ENCODE measurements around the gene CCDC138. TPM values are rescaled to one million over a fixed set of nuclear protein-coding genes. Genes with fewer than 3 reads are reported as not detected.

CCDC138 gene
- total and polyA plus RNA-seq, 4 donors = 1.8 to 18.3 (median 5.4) TPM

DNA sequence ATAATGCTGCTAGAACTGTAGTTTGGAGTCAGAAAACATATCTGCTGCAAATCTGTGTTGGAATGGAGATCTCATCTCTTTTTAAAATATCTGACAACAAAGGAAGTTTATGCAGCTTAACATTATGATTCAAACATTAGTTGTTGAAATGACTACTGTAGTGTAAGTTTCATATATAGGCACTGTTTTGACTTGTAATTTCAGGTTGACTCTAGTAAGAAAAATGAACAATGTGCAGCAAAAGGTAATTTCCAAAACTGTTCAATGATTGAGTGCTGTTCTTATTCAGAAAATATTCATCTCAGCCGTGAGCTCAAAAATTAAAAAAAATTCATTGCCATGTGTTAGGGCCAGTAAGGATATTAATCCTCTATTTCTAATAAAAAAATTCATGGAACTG is 48.5 kb downstream of the CCDC138 start:
- peaks cover 0 to 2% (median 0%) of the 10 kb centered on the region in 5 donors for H3K4me1 ChIP-seq (ENCODE audit: control insufficient read depth in 5 of 5, insufficient read depth in 5 of 5, low read length in 5 of 5)
- TF ChIP-seq CTCF (IDR thresholded peaks at IDR 0.05; ENCODE audit: control extremely low read depth, extremely low read depth) = no peak
- 88 to 100% methylated on average over 1 of the region's 1 CpG for WGBS, 2 donors
- ATAC-seq (ENCODE audit: insufficient read depth, low FRiP score) (no peak), DNase-seq (no peak)
- peaks cover 0 to 7% (median 4%) of the 10 kb centered on the region in 4 donors for H3K9me3 ChIP-seq (ENCODE audit: control insufficient read depth in 4 of 4, insufficient read depth in 3 of 4, low read length in 3 of 4)
- H3K9ac ChIP-seq (ENCODE audit: insufficient read depth in 1 of 2, low read length in 2 of 2) = no peak overlapping the region
- H3K27me3 ChIP-seq (ENCODE audit: control insufficient read depth in 3 of 3, insufficient read depth in 3 of 3, low read length in 2 of 3) = no peaks in the 10 kb centered on the region
- no peak overlapping the region for H3K27ac ChIP-seq (ENCODE audit: low read depth in 1 of 2, low read length in 1 of 2)
- no peak overlapping the region for H3K4me3 ChIP-seq
- H3K36me3 ChIP-seq (ENCODE audit: control insufficient read depth in 4 of 4, insufficient read depth in 4 of 4, low read length in 4 of 4) = no peaks in the 10 kb centered on the region

- ATAC-seq (ENCODE audit: insufficient read depth, low FRiP score) (no peak), DNase-seq (no peak)
- no peak for TF ChIP-seq CTCF (IDR thresholded peaks at IDR 0.05; ENCODE audit: control extremely low read depth, extremely low read depth)
- H3K27me3 ChIP-seq (ENCODE audit: control insufficient read depth in 3 of 3, insufficient read depth in 3 of 3, low read length in 2 of 3) = no peaks in the 10 kb centered on the region
- no peak overlapping the region for H3K9ac ChIP-seq (ENCODE audit: insufficient read depth in 1 of 2, low read length in 2 of 2)
- H3K27ac ChIP-seq (ENCODE audit: low read depth in 1 of 2, low read length in 1 of 2) = no peak overlapping the region
- 97% methylated on average over 7 of the region's 7 CpGs for WGBS, 2 donors
- peaks cover 0 to 7% (median 1%) of the 10 kb centered on the region in 4 donors for H3K36me3 ChIP-seq (ENCODE audit: control insufficient read depth in 4 of 4, insufficient read depth in 4 of 4, low read length in 4 of 4)
- H3K4me3 ChIP-seq = no peak overlapping the region
- peaks cover 0 to 7% (median 4%) of the 10 kb centered on the region in 4 donors for H3K9me3 ChIP-seq (ENCODE audit: control insufficient read depth in 4 of 4, insufficient read depth in 3 of 4, low read length in 3 of 4)
- H3K4me1 ChIP-seq (ENCODE audit: control insufficient read depth in 5 of 5, insufficient read depth in 5 of 5, low read length in 5 of 5) = peaks cover 0 to 2% (median 0%) of the 10 kb centered on the region in 5 donors
These were observed 50.6 kb downstream of the CCDC138 start for GRCh38 chr2:108837198-108837597.

DNA sequence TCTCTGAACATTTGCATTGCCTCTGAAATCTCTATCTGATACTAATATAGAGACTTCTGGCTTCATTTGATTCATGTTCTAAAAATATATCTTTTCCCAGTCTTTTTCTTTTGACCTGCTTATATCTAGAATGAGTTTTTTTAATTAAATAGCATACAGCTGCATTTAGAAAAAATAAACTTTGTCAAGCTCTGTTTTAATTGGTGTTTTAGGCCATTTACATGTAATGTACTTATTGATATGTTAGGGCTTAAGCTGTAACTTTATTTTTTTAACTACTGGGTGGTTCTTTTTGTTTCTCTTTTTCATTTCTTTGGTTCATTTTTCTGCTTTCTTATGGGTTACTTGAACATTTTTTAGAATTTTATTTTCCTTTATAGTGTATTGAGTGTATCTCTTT is 54.9 kb downstream of the CCDC138 start:
- H3K9ac ChIP-seq (ENCODE audit: insufficient read depth in 1 of 2, low read length in 2 of 2) = no peak overlapping the region
- H3K27me3 ChIP-seq (ENCODE audit: control insufficient read depth in 3 of 3, insufficient read depth in 3 of 3, low read length in 2 of 3) = no peaks in the 10 kb centered on the region
- DNase-seq = no peak
- peaks cover 0 to 13% (median 1%) of the 10 kb centered on the region in 4 donors for H3K36me3 ChIP-seq (ENCODE audit: control insufficient read depth in 4 of 4, insufficient read depth in 4 of 4, low read length in 4 of 4)
- H3K4me1 ChIP-seq (ENCODE audit: control insufficient read depth in 5 of 5, insufficient read depth in 5 of 5, low read length in 5 of 5) = no peaks in the 10 kb centered on the region
- H3K9me3 ChIP-seq (ENCODE audit: control insufficient read depth in 4 of 4, insufficient read depth in 3 of 4, low read length in 3 of 4) = peaks cover 0 to 7% (median 4%) of the 10 kb centered on the region in 4 donors
- ATAC-seq (ENCODE audit: insufficient read depth, low FRiP score) = no peak
- TF ChIP-seq CTCF (IDR thresholded peaks at IDR 0.05; ENCODE audit: control extremely low read depth, extremely low read depth) = no peak
- H3K27ac ChIP-seq (ENCODE audit: low read depth in 1 of 2, low read length in 1 of 2) = no peak overlapping the region
- H3K4me3 ChIP-seq = no peak overlapping the region

GRCh38 chr2:108845923-108846322 is 59.4 kb downstream of the CCDC138 start:
- Histone ChIP-seq H3K27me3 (ENCODE audit: control insufficient read depth in 3 of 3, insufficient read depth in 3 of 3, low read length in 2 of 3) (no peaks in the 10 kb centered on the region), H3K36me3 (ENCODE audit: control insufficient read depth in 4 of 4, insufficient read depth in 4 of 4, low read length in 4 of 4) (peaks cover 0 to 10% (median 5%) of the 10 kb centered on the region in 4 donors), H3K27ac (ENCODE audit: low read depth in 1 of 2, low read length in 1 of 2) (no peak overlapping the region), H3K9me3 (ENCODE audit: control insufficient read depth in 4 of 4, insufficient read depth in 3 of 4, low read length in 3 of 4) (no peaks in the 10 kb centered on the region), H3K9ac (ENCODE audit: insufficient read depth in 1 of 2, low read length in 2 of 2) (no peak overlapping the region), H3K4me1 (ENCODE audit: control insufficient read depth in 5 of 5, insufficient read depth in 5 of 5, low read length in 5 of 5) (no peaks in the 10 kb centered on the region), H3K4me3 (no peak overlapping the region)
- DNase-seq = no peak
- no peak for ATAC-seq (ENCODE audit: insufficient read depth, low FRiP score)
- no peak for TF ChIP-seq CTCF (IDR thresholded peaks at IDR 0.05; ENCODE audit: control extremely low read depth, extremely low read depth)
